AG10803 (cell line): ENCODE measurements around the gene CPPED1.

Experiments
- DNase-seq: peaks from one replicate; pipeline ENCODE4 v3.0.0; 2010; ENCODE audit warnings: low read depth
- H3K4me3 ChIP-seq: 2 replicates; pipeline ENCODE4 v1.5.1; 2011; ENCODE audit warnings: mild to moderate bottlenecking, low read length, control low read depth
- TF ChIP-seq, protein P1 (sequence below): conservative IDR thresholded peaks from 2 replicates; pipeline ENCODE4 v1.5.1; 2011; ENCODE audit warnings: mild to moderate bottlenecking, low read length, control low read depth, inconsistent platforms

The CPPED1 gene

DNA sequence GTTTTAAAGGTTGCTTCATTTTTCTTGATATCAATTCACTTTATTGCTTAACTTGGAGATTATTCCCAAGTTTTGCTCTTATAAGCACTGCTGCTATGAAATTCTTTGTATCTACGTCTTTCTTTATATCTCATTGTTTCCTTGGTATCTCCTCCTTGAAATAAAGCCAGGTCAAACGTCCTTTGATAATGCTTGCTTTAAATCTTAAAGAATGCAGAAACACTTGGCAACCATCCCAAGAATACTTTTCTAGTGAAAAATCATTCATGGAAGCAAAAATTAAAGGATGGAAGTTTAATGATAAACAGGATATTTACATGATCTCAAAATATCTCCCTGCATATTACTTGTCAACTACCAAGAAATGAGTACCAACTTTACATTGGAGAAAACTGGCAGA is 175.2 kb downstream of the CPPED1 start:
- DNase-seq: no peak
- no peak overlapping the region for H3K4me3 ChIP-seq
- TF ChIP-seq, protein P1, sequence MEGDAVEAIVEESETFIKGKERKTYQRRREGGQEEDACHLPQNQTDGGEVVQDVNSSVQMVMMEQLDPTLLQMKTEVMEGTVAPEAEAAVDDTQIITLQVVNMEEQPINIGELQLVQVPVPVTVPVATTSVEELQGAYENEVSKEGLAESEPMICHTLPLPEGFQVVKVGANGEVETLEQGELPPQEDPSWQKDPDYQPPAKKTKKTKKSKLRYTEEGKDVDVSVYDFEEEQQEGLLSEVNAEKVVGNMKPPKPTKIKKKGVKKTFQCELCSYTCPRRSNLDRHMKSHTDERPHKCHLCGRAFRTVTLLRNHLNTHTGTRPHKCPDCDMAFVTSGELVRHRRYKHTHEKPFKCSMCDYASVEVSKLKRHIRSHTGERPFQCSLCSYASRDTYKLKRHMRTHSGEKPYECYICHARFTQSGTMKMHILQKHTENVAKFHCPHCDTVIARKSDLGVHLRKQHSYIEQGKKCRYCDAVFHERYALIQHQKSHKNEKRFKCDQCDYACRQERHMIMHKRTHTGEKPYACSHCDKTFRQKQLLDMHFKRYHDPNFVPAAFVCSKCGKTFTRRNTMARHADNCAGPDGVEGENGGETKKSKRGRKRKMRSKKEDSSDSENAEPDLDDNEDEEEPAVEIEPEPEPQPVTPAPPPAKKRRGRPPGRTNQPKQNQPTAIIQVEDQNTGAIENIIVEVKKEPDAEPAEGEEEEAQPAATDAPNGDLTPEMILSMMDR: no peak

DNA sequence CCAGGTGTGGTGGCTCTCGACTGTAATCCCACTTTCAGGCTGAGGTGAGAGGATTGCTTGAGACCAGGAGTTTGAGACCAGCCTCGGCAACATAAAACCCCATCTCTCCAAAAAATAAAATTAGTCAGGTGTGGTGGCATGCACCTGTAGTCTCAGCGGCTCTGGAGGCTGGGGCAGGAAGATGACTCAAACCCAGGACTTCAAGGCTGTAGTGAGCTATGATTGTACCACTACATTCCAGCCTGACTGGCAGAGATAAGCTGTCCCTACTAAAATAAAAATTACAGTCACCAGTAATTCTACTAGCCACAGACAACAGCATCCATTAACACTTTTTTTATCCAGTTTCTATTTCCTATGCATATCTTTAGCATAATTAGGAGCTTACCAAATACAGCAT is 176.3 kb downstream of the CPPED1 start:
- no peak overlapping the region for H3K4me3 ChIP-seq
- TF ChIP-seq, protein P1: no peak
- DNase-seq: no peak

DNA sequence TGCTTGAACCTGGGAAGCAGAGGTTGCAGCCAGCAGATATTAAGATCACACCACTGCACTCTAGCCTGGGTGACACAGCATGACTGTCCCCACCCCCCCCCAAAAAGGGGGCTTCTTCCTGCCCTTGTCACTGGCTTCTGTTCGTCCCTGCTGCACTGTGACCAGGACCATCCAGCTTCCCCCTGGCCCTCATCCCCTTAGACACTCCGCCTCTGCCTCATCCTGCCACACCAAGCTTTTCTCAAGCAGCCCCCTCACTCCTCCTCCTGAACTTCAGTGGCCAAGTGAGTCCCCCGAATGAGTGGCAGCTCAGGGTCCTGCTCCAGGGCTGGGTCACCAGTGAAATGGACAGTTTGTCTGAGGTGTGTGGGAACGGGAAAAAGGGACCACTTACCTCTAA is 177.3 kb downstream of the CPPED1 start:
- no peak for DNase-seq
- H3K4me3 ChIP-seq: no peak overlapping the region
- TF ChIP-seq, protein P1: no peak

DNA sequence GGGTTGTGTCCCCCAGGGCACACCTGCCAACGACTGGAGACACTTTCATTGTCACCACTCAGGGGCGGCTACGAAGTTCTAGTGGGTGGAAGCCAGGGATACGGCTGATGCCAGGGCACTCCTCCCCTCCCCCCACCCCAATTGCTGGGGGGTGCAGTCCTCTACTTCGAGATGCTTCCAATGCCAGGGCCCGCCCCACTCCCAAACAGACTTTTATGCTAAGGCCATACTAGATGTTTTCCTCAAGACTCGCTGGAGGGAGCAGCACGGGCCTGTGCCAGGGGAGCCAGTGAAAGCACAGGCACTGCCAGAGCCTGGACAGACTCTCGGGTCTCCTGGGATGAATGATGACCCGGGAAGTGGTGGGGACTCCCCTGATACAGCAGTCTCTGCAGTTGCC is 178.0 kb downstream of the CPPED1 start:
- DNase-seq: no peak
- H3K4me3 ChIP-seq: no peak overlapping the region
- TF ChIP-seq, protein P1: no peak

DNA sequence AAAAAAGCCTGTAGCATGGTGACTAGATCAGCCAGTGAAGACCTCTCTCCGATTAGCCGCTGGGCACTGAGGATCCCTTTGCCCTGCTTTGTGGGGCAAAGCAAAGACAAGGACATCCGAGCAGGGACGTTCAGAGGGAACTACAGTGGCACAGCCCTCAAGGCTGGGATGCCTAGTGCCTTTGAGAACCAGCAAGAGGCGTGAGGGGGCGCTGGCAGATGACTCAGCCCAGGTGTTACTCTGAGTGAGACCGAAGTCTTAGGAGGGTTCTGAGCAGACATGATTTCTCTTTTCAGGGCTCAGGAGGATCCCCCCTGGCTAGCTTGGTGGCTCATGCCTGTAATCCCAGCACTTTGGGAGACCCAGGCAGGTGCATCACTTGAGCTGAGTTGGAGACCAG is 178.6 kb downstream of the CPPED1 start:
- TF ChIP-seq, protein P1: no peak
- no peak for DNase-seq
- H3K4me3 ChIP-seq: no peak overlapping the region

- TF ChIP-seq, protein P1: no peak
- no peak for DNase-seq
- no peak overlapping the region for H3K4me3 ChIP-seq
Measured at GRCh38 chr16:12620150-12620549, 183.5 kb downstream of the CPPED1 start.

DNA sequence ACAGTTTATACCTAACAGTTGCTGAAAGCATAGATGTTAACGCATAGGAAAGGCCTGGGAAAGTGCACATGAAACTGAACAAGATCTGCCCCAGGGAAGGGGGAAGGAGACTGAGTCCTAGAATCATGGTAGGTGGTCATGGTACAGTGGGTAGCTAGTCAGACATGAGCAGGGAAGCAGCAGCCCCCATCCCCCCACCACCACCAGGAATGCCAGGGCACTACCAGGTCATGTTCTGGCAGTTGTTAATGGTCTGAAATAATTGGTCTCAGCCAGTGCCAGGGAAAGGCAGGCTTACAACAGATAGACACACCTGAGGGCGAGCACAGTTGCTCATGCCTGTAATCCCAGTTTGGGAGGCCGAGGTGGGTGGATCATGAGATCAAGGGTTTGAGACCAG is 185.2 kb downstream of the CPPED1 start:
- no peak for DNase-seq
- no peak overlapping the region for H3K4me3 ChIP-seq
- TF ChIP-seq, protein P1: no peak
